Activated CD8-positive, alpha-beta memory T cell treated with anti-CD3 and anti-CD28 coated beads for 48 hours (primary cell): ENCODE measurements around the gene MYCBP.
"Not testable (repeated sequence)": the region's sequence is repeated elsewhere in the genome, so short reads cannot be mapped to it uniquely, and the experiment has no call there.

ENCODE experiments used
- DNase-seq, 3 experiments: peaks; one replicate each; pipeline ENCODE4 v3.0.0-alpha.2; 2020; ENCODE audit warnings: low read depth in 2 of 3, low spot score in 2 of 3

MYCBP gene

GRCh38 chr1:38867208-38867607 is 5.9 kb downstream of the MYCBP start:
- no peak for DNase-seq

- DNase-seq, result no peak
Observed at GRCh38 chr1:38865112-38865715, 7.9 kb downstream of the MYCBP start.

- no peak for DNase-seq
Observed at GRCh38 chr1:38860454-38860795, 12.7 kb downstream of the MYCBP start.

- peak; percentile 88 to 96 (median 90) for DNase-seq
Observed at GRCh38 chr1:38859561-38860453, 13.3 kb downstream of the MYCBP start, which contains the start of gene RRAGC. Gene RRAGC, minus strand, starts transcription at chr1:38859772. Its CDS starts 126 bp downstream, at chr1:38859646.

- peak in 2 of 3 experiments; percentile 8 to 9 for DNase-seq
Observed at GRCh38 chr1:38858833-38859560, 14.2 kb downstream of the MYCBP start.

- no peak for DNase-seq
Observed at GRCh38 chr1:38852780-38853179, 20.4 kb downstream of the MYCBP start.

- no peak for DNase-seq
Observed at GRCh38 chr1:38848071-38848470, 25.1 kb downstream of the MYCBP start.

- no peak for DNase-seq
Observed at GRCh38 chr1:38846210-38846609, 26.9 kb downstream of the MYCBP start.

GRCh38 chr1:38845088-38845487 is 28.1 kb downstream of the MYCBP start:
- not testable (repeated sequence) for DNase-seq

GRCh38 chr1:38840281-38840680 is 32.9 kb downstream of the MYCBP start:
- no peak for DNase-seq

GRCh38 chr1:38839363-38839762 is 33.8 kb downstream of the MYCBP start:
- DNase-seq, result no peak

- not testable (repeated sequence) for DNase-seq
Observed at GRCh38 chr1:38836316-38836715, 36.8 kb downstream of the MYCBP start.

- no peak for DNase-seq
Observed at GRCh38 chr1:38834937-38835827, 38.0 kb downstream of the MYCBP start.

GRCh38 chr1:38834221-38834782 is 38.8 kb downstream of the MYCBP start:
- no peak for DNase-seq

- DNase-seq, result no peak
Observed at GRCh38 chr1:38833146-38833545, 40.0 kb downstream of the MYCBP start.

- no peak for DNase-seq
Observed at GRCh38 chr1:38832370-38832734, 40.8 kb downstream of the MYCBP start.

GRCh38 chr1:38831731-38832369 is 41.3 kb downstream of the MYCBP start:
- no peak for DNase-seq

- no peak for DNase-seq
Observed at GRCh38 chr1:38829368-38829767, 43.8 kb downstream of the MYCBP start.

GRCh38 chr1:38827318-38827717 is 45.8 kb downstream of the MYCBP start:
- DNase-seq, result no peak

- DNase-seq, result no peak
Observed at GRCh38 chr1:38826886-38827285, 46.3 kb downstream of the MYCBP start.
